GM12878 (cell line): ENCODE results near the gene DHPS. TPM values are rescaled to one million over a fixed set of nuclear protein-coding genes. Genes with fewer than 3 reads are reported as not detected.

Experiments
- ATAC-seq: fragments of 200-7000 bp; cut with Tn5 transposase; 3 replicates; pipeline ENCODE4 v1.9.1; 2020; ENCODE audit warnings: mild to moderate bottlenecking, moderate library complexity
- BruUV-seq: library from RNA; stranded (reverse); fragments of 400-500 nt; replicated peaks from 2 replicates; lab custom pipeline; 2021; lab: Mats Ljungman, UMichigan
- CTCF ChIA-PET: fragments of 300-600 bp; sonication (Branson Sonifier 250); formaldehyde crosslinking; extraction: SDS; loops from one replicate; lab custom pipeline; 2021; ENCODE audit warnings: inconsistent platforms; lab: Yijun Ruan, JAX
- POLR2A ChIA-PET: fragments of 350-600 bp; formaldehyde crosslinking; extraction: SDS; loops from one replicate; lab custom pipeline; 2021; ENCODE audit warnings: inconsistent platforms; lab: Charles Lee
- RAD21 ChIA-PET: fragments of 300-600 bp; sonication (Branson Sonifier 250); formaldehyde crosslinking; loops from one replicate; lab custom pipeline; 2023; ENCODE audit warnings: antibody characterized with exemption; ENCODE audit not compliant: unreplicated experiment; lab: Charles Lee
- SMC1A ChIA-PET: fragments of 300-600 bp; sonication (Branson Sonifier 250); formaldehyde crosslinking; loops from one replicate; lab custom pipeline; 2023; ENCODE audit not compliant: unreplicated experiment, uncharacterized antibody; lab: Charles Lee
- DNase-seq: peaks from one replicate; pipeline ENCODE4 v3.0.0-alpha.2; 2011; ENCODE audit warnings: low read depth, low spot score
- FAIRE-seq: peaks from 3 replicates; lab custom pipeline; 2011; peaks lifted over from hg19 to GRCh38; lab: Jason Lieb, UNC
- H2AFZ ChIP-seq: 2 replicates; pipeline ENCODE4 v1.6.0; 2011; ENCODE audit warnings: low read depth, low read length, control low read depth; ENCODE audit not compliant: control insufficient read depth
- H3K27ac ChIP-seq: 2 replicates; pipeline ENCODE4 v1.5.1; 2011; ENCODE audit warnings: control low read depth; ENCODE audit not compliant: control insufficient read depth, insufficient read depth
- H3K27me3 ChIP-seq, 2 experiments: replicated peaks in 1 of 2; 2 replicates each; pipeline versions ENCODE4 v1.6.0 to v1.6.1; 2011; ENCODE audit warnings: low read length in 1 of 2; ENCODE audit not compliant: control insufficient read depth in 2 of 2, insufficient read depth in 2 of 2
- H3K36me3 ChIP-seq, 2 experiments: 2 replicates each; pipeline ENCODE4 v1.5.1; 2011; ENCODE audit warnings: low read length in 1 of 2; ENCODE audit not compliant: control insufficient read depth in 2 of 2, insufficient read depth in 2 of 2
- H3K4me1 ChIP-seq: 2 replicates; pipeline ENCODE4 v1.6.1; 2011; ENCODE audit warnings: mild to moderate bottlenecking, low read length, moderate library complexity, mixed read lengths; ENCODE audit not compliant: control insufficient read depth, insufficient read depth
- H3K4me2 ChIP-seq: 2 replicates; pipeline ENCODE4 v1.6.0; 2011; ENCODE audit warnings: control low read depth; ENCODE audit not compliant: control insufficient read depth, insufficient read depth
- H3K4me3 ChIP-seq: fragments of 200-600 bp; sonication (generic); 2 replicates; pipeline ENCODE4 v1.5.1; 2016
- H3K79me2 ChIP-seq: 2 replicates; pipeline ENCODE4 v1.6.0; 2011; ENCODE audit warnings: low read length; ENCODE audit not compliant: control insufficient read depth, insufficient read depth
- H3K9ac ChIP-seq: 2 replicates; pipeline ENCODE4 v1.8.0; 2011; ENCODE audit warnings: low read length, control low read depth, mixed read lengths; ENCODE audit not compliant: control insufficient read depth, insufficient read depth
- H3K9me3 ChIP-seq: replicated peaks from 3 replicates; pipeline ENCODE4 v1.5.1; 2011; ENCODE audit warnings: mild to moderate bottlenecking, low read length; ENCODE audit not compliant: control insufficient read depth, insufficient read depth
- H4K20me1 ChIP-seq: 2 replicates; pipeline ENCODE4 v1.6.0; 2011; ENCODE audit not compliant: control insufficient read depth, insufficient read depth
- CBX5 ChIP-seq: sonication (generic); IDR thresholded peaks from 2 replicates; pipeline ENCODE4 v1.6.1; 2016; ENCODE audit warnings: low read depth, moderate library complexity, mild to moderate bottlenecking, inconsistent platforms
- CREM ChIP-seq: IDR thresholded peaks from 2 replicates; pipeline ENCODE4 v1.6.1; 2014; ENCODE audit warnings: antibody characterized with exemption, low read depth
- GATAD2B ChIP-seq: fragments of 450-650 bp; conservative IDR thresholded peaks from 2 replicates; pipeline ENCODE4 v1.6.1; 2017; ENCODE audit warnings: low read depth, mild to moderate bottlenecking, moderate library complexity
- MEF2A ChIP-seq: IDR thresholded peaks from 2 replicates; pipeline ENCODE4 v1.6.1; 2011; ENCODE audit warnings: low read depth, mild to moderate bottlenecking, low read length, moderate library complexity; ENCODE audit not compliant: insufficient read depth
- NFXL1 ChIP-seq: fragments of 450-650 bp; IDR thresholded peaks from 2 replicates; pipeline ENCODE4 v1.6.1; 2017; ENCODE audit warnings: antibody characterized with exemption, mild to moderate bottlenecking, borderline replicate concordance
- NR2F1 ChIP-seq: fragments of 450-650 bp; conservative IDR thresholded peaks from 2 replicates; pipeline ENCODE4 v1.6.1; 2017; ENCODE audit warnings: mild to moderate bottlenecking
- POLR2A ChIP-seq: IDR thresholded peaks from 2 replicates; pipeline ENCODE4 v1.6.1; 2011; ENCODE audit warnings: low read depth, mild to moderate bottlenecking, low read length
- SMARCA5 ChIP-seq: fragments of 450-650 bp; IDR thresholded peaks from 2 replicates; pipeline ENCODE4 v1.6.1; 2017; ENCODE audit warnings: mild to moderate bottlenecking
- STAT1 ChIP-seq: fragments of 450-650 bp; conservative IDR thresholded peaks from 2 replicates; pipeline ENCODE4 v1.6.1; 2014; ENCODE audit warnings: antibody characterized with exemption, mild to moderate bottlenecking
- TBL1XR1 ChIP-seq: IDR thresholded peaks from 2 replicates; pipeline ENCODE4 v1.6.1; 2012; ENCODE audit warnings: low read depth, low read length, improper control_type of control experiment
- YBX1 ChIP-seq: fragments of 450-650 bp; IDR thresholded peaks from 2 replicates; pipeline ENCODE4 v1.6.1; 2016; ENCODE audit warnings: antibody characterized with exemption
- YY1 ChIP-seq: IDR thresholded peaks from 2 replicates; pipeline ENCODE4 v1.6.1; 2011; ENCODE audit warnings: low read depth, mild to moderate bottlenecking, low read length
- WGBS: methylation state at CpG from one replicate; pipeline ENCODE4 v1.1.6; 2016; ENCODE audit warnings: low lambda C conversion rate; ENCODE audit not compliant: insufficient replicate concordance, insufficient coverage; ENCODE audit errors: missing lambda C conversion rate; 5-methylcytosine and 5-hydroxymethylcytosine counted together
- in situ Hi-C: fragments of 300-500 bp; cut with MboI; formaldehyde crosslinking; loops from 9 replicates; pipeline ENCODE4 v1.14.3; 2018; ENCODE audit warnings: mixed read lengths
- intact Hi-C: fragments of 100-400 bp; cut with micrococcal nuclease; formaldehyde crosslinking; loops from one replicate; pipeline ENCODE4 v1.14.2; 2022; ENCODE audit not compliant: unreplicated experiment
- polyA plus RNA-seq, 11 experiments: library from polyadenylated mRNA; depleted of rRNA in 4 of 11; unstranded in 6 of 11; stranded (reverse) in 5 of 11; fragments of >200 nt; fragmentation: Nextera tagmentation in 4 of 11; fragmentation: Illumina TruSeq in 1 of 11; extraction: Ambion mirVana in 4 of 11; extraction: Trizol in 1 of 11; gene quantifications; 1 replicate in 1 of 11; 2 replicates in 10 of 11; pipeline versions ENCODE4 v1.2.1 to v1.2.3, GENCODE V29; 2011 to 2016; ENCODE audit warnings: inconsistent platforms in 2 of 11, missing spikeins in 2 of 11, low read depth in 1 of 11
- total RNA-seq, 4 experiments: library from RNA; depleted of rRNA in 3 of 4; stranded (reverse); fragments of >200 nt in 3 of 4; fragmentation: Illumina TruSeq in 1 of 4; extraction: Trizol in 1 of 4; gene quantifications; 2 replicates each; pipeline versions ENCODE4 v1.2.1 to v1.2.3, GENCODE V29; 2013 to 2021
- TF ChIP-seq, protein P1 (sequence below): fragments of 450-650 bp; IDR thresholded peaks from 2 replicates; pipeline ENCODE4 v1.6.1; 2017; ENCODE audit warnings: mild to moderate bottlenecking
- TF ChIP-seq, protein P2 (sequence below): fragments of 450-650 bp; IDR thresholded peaks from 2 replicates; pipeline ENCODE4 v1.6.1; 2017; ENCODE audit warnings: mild to moderate bottlenecking, low read depth, inconsistent platforms; ENCODE audit not compliant: poor library complexity, severe bottlenecking
- TF ChIP-seq, protein P3 (sequence below): fragments of 450-650 bp; IDR thresholded peaks from 2 replicates; pipeline ENCODE4 v1.6.1; 2017; ENCODE audit warnings: mild to moderate bottlenecking, moderate library complexity

DHPS gene
- total and polyA plus RNA-seq, 10 of the 15 experiments (the other 5 are each of a cell fraction or from before 2014, with no cell fraction given): 36.4 to 104 (median 83.4) TPM

DNA sequence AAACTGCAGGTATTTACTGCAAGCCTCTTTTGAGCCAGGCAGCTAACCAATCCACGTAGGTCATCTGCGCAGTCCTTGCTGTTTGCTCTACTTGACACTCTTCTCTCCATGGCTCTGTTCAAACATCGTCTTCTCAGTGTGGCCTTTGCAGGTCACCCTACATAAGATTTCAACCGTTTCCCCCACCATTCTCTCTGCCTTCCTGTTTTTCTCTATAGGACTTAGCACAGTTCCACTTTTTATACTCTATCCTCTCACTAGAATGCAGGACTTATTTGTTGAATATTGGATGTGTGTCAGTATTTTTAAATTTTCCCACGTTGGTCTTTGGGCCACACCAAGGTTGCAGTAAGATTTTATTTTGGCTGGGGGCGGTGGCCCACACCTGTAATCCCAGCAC lies 16.5 kb upstream of the DHPS start:
- no peak for FAIRE-seq
- CTCF ChIA-PET: interaction anchor here (1.7 kb wide), 1 partner anchor 38 kb away, joined by 4 read pairs; the partner anchor contains the start of gene GET3
- no peak for TF ChIP-seq NFXL1
- TF ChIP-seq STAT1: no peak
- TF ChIP-seq YY1: no peak
- TF ChIP-seq MEF2A: no peak
- TF ChIP-seq SMARCA5: no peak
- no peak for TF ChIP-seq CBX5
- no peak for TF ChIP-seq POLR2A
- no peak for TF ChIP-seq YBX1
- no peak for TF ChIP-seq TBL1XR1
- TF ChIP-seq GATAD2B: no peak
- TF ChIP-seq, protein P1, sequence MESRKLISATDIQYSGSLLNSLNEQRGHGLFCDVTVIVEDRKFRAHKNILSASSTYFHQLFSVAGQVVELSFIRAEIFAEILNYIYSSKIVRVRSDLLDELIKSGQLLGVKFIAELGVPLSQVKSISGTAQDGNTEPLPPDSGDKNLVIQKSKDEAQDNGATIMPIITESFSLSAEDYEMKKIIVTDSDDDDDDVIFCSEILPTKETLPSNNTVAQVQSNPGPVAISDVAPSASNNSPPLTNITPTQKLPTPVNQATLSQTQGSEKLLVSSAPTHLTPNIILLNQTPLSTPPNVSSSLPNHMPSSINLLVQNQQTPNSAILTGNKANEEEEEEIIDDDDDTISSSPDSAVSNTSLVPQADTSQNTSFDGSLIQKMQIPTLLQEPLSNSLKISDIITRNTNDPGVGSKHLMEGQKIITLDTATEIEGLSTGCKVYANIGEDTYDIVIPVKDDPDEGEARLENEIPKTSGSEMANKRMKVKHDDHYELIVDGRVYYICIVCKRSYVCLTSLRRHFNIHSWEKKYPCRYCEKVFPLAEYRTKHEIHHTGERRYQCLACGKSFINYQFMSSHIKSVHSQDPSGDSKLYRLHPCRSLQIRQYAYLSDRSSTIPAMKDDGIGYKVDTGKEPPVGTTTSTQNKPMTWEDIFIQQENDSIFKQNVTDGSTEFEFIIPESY: no peak
- TF ChIP-seq, protein P2, sequence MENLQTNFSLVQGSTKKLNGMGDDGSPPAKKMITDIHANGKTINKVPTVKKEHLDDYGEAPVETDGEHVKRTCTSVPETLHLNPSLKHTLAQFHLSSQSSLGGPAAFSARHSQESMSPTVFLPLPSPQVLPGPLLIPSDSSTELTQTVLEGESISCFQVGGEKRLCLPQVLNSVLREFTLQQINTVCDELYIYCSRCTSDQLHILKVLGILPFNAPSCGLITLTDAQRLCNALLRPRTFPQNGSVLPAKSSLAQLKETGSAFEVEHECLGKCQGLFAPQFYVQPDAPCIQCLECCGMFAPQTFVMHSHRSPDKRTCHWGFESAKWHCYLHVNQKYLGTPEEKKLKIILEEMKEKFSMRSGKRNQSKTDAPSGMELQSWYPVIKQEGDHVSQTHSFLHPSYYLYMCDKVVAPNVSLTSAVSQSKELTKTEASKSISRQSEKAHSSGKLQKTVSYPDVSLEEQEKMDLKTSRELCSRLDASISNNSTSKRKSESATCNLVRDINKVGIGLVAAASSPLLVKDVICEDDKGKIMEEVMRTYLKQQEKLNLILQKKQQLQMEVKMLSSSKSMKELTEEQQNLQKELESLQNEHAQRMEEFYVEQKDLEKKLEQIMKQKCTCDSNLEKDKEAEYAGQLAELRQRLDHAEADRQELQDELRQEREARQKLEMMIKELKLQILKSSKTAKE: no peak
- TF ChIP-seq, protein P3, sequence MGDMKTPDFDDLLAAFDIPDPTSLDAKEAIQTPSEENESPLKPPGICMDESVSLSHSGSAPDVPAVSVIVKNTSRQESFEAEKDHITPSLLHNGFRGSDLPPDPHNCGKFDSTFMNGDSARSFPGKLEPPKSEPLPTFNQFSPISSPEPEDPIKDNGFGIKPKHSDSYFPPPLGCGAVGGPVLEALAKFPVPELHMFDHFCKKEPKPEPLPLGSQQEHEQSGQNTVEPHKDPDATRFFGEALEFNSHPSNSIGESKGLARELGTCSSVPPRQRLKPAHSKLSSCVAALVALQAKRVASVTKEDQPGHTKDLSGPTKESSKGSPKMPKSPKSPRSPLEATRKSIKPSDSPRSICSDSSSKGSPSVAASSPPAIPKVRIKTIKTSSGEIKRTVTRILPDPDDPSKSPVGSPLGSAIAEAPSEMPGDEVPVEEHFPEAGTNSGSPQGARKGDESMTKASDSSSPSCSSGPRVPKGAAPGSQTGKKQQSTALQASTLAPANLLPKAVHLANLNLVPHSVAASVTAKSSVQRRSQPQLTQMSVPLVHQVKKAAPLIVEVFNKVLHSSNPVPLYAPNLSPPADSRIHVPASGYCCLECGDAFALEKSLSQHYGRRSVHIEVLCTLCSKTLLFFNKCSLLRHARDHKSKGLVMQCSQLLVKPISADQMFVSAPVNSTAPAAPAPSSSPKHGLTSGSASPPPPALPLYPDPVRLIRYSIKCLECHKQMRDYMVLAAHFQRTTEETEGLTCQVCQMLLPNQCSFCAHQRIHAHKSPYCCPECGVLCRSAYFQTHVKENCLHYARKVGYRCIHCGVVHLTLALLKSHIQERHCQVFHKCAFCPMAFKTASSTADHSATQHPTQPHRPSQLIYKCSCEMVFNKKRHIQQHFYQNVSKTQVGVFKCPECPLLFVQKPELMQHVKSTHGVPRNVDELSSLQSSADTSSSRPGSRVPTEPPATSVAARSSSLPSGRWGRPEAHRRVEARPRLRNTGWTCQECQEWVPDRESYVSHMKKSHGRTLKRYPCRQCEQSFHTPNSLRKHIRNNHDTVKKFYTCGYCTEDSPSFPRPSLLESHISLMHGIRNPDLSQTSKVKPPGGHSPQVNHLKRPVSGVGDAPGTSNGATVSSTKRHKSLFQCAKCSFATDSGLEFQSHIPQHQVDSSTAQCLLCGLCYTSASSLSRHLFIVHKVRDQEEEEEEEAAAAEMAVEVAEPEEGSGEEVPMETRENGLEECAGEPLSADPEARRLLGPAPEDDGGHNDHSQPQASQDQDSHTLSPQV: no peak
- TF ChIP-seq CREM: no peak
- TF ChIP-seq NR2F1: no peak

More for the DNA sequence above, 16.5 kb upstream of the DHPS start:
- in situ Hi-C loops: no loop called here
- SMC1A ChIA-PET: no interaction called here
- Histone ChIP-seq H3K27me3 (no peaks in the 10 kb centered on the region), H3K4me2 (peak overlapping the region; percentile 96; the same call in 1 of the 2 replicates), H2AFZ (no peak overlapping the region), H3K9me3 (no peaks in the 10 kb centered on the region), H4K20me1 (no peaks in the 10 kb centered on the region), H3K4me1 (peaks cover 9% of the 10 kb centered on the region), H3K36me3 (peaks cover 12 to 21% of the 10 kb centered on the region in 2 experiments), H3K9ac (no peak overlapping the region), H3K4me3 (no peak overlapping the region), H3K79me2 (no peaks in the 10 kb centered on the region), H3K27ac (no peak overlapping the region)
- no TSS peak for BruUV-seq
- WGBS: 75% methylated on average over 6 of the region's 6 CpGs
- intact Hi-C loops: no loop called here
- RAD21 ChIA-PET: interaction anchor here (0.5 kb wide), 1 partner anchor 409 kb away, joined by 3 read pairs; no protein-coding TSS in a partner anchor
- DNase-seq: no peak
- ATAC-seq: no peak
- POLR2A ChIA-PET: no interaction called here
